Tibial artery (tissue), 4 donors: Measurements from ENCODE around the gene TTC3.

Source experiments
- DNase-seq, 2 donors: peaks; one replicate each; pipeline ENCODE4 v3.0.0-alpha.2; 2019
- H3K27ac ChIP-seq, 2 donors: fragments of 200-600 bp; sonication (generic) in 1 of 2; 1 replicate in 1 of 2; 2 replicates in 1 of 2; pipeline ENCODE4 v1.5.1; 2018 to 2019; ENCODE audit warnings: mild to moderate bottlenecking in 1 of 2
- H3K27me3 ChIP-seq, 2 donors: fragments of 200-600 bp; sonication (generic) in 1 of 2; one replicate each; pipeline versions ENCODE4 v1.5.1 to v1.6.0; 2016 to 2019
- H3K36me3 ChIP-seq, 3 donors: fragments of 200-600 bp; sonication (generic) in 2 of 3; one replicate each; pipeline ENCODE4 v1.5.1; 2016 to 2019; ENCODE audit warnings: mild to moderate bottlenecking in 2 of 3
- H3K4me1 ChIP-seq, 4 donors: fragments of 200-600 bp; sonication (generic) in 2 of 4; 1 replicate in 3 of 4; 2 replicates in 1 of 4; pipeline ENCODE4 v1.5.1; 2016 to 2019
- H3K4me3 ChIP-seq, 2 donors: fragments of 200-600 bp; sonication (generic) in 1 of 2; 1 replicate in 1 of 2; 2 replicates in 1 of 2; pipeline ENCODE4 v1.5.1; 2018 to 2019; ENCODE audit warnings: mild to moderate bottlenecking in 2 of 2
- H3K9me3 ChIP-seq, 3 donors: fragments of 200-600 bp; sonication (generic) in 1 of 3; one replicate each; pipeline ENCODE4 v1.5.1; 2016 to 2019
- intact Hi-C: fragments of 100-400 bp; cut with DNase I; formaldehyde crosslinking; loops from one replicate; pipeline ENCODE4 v1.15.0; 2023; ENCODE audit warnings: low total_unique reads
- TF ChIP-seq, protein P1 (sequence below), 2 experiments: fragments of 200-600 bp in 1 of 2; fragments of 450-650 bp in 1 of 2; IDR thresholded peaks; one replicate each; pipeline ENCODE4 v1.5.1; 2017 to 2019; ENCODE audit warnings: antibody characterized with exemption in 2 of 2, mild to moderate bottlenecking in 1 of 2, moderate library complexity in 1 of 2

TTC3 gene

DNA sequence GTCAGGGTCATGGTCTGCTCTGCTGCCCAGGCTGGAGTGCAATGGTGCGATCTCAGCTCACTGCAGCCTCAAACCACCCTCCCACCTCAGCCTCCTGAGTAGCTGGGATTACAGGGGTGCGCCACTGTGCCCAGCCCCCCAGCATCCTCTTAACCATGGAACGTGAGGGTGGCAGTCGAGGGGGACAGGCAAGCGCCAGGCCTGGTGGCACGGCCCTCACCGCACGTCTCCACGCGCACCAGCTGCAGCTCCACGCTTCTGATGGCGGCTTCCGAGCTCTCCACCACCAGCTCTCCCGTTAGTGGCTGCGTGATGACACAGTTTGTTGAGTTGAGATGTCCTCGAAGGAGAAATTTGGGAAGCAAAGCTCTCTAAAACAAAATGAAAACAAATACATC lies 154.9 kb downstream of the TTC3 start:
- Histone ChIP-seq H3K36me3 (peaks cover 67 to 92% (median 92%) of the 10 kb centered on the region in 3 donors), H3K4me1 (no peaks in the 10 kb centered on the region), H3K9me3 (no peaks in the 10 kb centered on the region), H3K4me3 (no peak overlapping the region), H3K27me3 (no peaks in the 10 kb centered on the region), H3K27ac (no peak overlapping the region)
- intact Hi-C loops = no loop called here
- DNase-seq = no peak
- TF ChIP-seq, protein P1, sequence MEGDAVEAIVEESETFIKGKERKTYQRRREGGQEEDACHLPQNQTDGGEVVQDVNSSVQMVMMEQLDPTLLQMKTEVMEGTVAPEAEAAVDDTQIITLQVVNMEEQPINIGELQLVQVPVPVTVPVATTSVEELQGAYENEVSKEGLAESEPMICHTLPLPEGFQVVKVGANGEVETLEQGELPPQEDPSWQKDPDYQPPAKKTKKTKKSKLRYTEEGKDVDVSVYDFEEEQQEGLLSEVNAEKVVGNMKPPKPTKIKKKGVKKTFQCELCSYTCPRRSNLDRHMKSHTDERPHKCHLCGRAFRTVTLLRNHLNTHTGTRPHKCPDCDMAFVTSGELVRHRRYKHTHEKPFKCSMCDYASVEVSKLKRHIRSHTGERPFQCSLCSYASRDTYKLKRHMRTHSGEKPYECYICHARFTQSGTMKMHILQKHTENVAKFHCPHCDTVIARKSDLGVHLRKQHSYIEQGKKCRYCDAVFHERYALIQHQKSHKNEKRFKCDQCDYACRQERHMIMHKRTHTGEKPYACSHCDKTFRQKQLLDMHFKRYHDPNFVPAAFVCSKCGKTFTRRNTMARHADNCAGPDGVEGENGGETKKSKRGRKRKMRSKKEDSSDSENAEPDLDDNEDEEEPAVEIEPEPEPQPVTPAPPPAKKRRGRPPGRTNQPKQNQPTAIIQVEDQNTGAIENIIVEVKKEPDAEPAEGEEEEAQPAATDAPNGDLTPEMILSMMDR (IDR thresholded peaks at IDR 0.05) = no peak

DNA sequence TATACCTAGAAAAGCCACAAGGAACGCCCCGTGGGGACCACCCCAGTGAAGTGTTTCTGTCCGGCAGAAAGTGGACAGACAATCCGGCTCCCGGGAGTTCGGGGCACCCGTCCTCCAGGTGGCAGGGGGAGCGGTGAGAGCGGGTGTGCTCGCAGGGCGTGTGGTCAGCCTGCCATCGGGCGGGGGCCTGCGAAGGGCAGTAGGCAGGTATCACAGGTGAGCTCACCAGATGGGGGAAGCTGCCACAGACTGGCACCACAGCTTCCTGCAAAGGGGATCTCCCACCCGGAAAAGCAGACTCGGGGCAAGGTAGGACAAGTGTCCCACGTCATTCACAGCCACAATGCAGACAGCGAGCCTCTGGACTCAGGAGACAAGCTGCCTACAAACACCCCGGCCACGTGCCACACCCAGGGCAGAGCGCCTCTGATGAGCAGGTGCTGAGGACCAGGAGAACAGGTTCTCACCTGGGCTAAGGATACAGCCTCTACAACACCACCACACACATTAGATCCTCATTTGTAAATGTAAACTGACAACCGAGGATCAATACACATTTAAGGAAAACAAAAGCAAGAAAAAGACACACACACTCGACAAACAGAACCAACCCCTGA lies 157.7 kb downstream of the TTC3 start:
- intact Hi-C loops = no loop called here
- no peak for DNase-seq

DNA sequence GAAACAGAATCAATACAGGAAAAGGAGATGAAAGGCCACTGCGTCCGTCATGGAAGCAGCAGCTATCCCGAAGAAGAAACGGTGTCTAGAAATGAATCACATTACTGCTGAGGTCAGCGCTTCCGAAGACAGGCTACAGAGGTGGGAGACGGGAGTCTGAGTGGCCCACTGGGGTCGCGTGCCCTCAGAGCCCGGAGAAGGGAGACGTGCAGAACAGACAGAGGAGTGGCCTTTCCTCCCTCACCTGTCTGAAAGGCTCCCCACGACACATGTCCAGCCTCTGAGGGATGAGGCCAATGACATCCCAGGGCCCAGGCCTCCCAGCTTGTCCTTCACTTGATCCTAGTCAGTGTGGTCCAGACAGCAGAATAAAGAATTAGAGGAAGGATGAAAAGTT lies 158.2 kb downstream of the TTC3 start:
- Histone ChIP-seq H3K27ac (no peak overlapping the region), H3K9me3 (no peaks in the 10 kb centered on the region), H3K27me3 (no peaks in the 10 kb centered on the region), H3K36me3 (peaks cover 48 to 89% (median 76%) of the 10 kb centered on the region in 3 donors), H3K4me3 (no peak overlapping the region), H3K4me1 (no peaks in the 10 kb centered on the region)
- TF ChIP-seq, protein P1 (IDR thresholded peaks at IDR 0.05) = no peak
- intact Hi-C loops = no loop called here
- no peak for DNase-seq

More for the DNA sequence above, 157.7 kb downstream of the TTC3 start:
- Histone ChIP-seq H3K27me3 (no peaks in the 10 kb centered on the region), H3K9me3 (no peaks in the 10 kb centered on the region), H3K4me3 (no peak overlapping the region), H3K27ac (no peak overlapping the region), H3K36me3 (peaks cover 53 to 94% (median 81%) of the 10 kb centered on the region in 3 donors), H3K4me1 (no peaks in the 10 kb centered on the region)
- TF ChIP-seq, protein P1 (IDR thresholded peaks at IDR 0.05) = no peak

DNA sequence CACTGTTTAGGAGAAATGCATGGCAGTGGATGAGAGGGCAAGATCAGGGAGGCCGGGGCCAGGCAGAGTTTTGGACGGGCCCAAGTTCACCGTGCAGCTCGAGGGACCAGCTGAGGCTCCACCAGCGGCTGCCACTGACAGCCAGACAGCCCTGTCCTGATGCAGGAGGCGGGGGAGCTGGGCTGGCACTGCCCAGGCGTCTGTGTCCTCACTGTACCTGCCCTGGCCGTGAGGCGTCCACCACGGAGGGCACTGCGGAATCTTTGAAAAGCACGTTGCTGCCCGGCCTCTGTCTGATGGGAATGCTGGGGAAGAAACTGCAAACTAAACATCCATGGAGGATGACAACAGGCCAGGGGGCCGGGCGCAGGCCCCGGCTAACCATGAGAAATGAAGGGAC lies 158.6 kb downstream of the TTC3 start:
- no peaks in the 10 kb centered on the region for H3K27me3 ChIP-seq
- peaks cover 44 to 85% (median 72%) of the 10 kb centered on the region in 3 donors for H3K36me3 ChIP-seq
- H3K4me1 ChIP-seq = no peaks in the 10 kb centered on the region
- no peak for DNase-seq
- H3K4me3 ChIP-seq = no peak overlapping the region
- TF ChIP-seq, protein P1 (IDR thresholded peaks at IDR 0.05) = no peak
- intact Hi-C loops = no loop called here
- H3K27ac ChIP-seq = no peak overlapping the region
- no peaks in the 10 kb centered on the region for H3K9me3 ChIP-seq

DNA sequence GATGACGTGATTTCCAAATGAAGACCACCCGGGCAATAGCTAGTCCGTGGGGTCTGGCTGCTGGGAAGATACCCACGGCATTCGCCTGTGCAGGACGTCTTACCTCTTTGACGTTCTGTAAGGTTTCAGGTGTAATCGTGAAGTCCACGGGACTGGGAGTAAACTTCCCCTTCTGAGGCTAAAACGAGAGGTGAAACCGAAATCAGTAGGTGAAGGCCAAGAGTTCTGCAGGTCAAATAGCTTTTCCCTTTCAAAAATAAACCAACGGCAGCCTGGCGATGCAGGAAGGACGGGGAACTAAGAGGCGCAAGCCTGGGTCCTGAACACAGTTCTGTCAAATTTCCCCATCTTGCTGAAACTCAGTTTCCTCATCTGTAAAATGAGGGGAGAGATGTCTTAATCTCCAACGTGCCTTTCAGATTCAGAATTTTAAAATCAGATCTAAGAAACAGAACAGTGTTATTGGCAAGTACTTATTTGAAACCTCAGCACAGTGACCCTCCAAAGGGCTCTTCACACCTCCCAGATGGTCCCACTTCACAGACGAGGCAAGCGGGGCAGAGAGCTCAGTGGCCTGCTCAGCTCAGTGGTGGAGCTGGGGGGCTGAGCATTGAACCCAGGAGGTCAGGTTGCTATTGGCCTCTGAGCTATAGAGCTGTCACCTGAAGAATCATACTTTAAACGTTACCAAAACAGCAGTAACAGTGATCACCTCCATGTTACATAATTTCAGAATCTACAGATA lies 159.4 kb downstream of the TTC3 start:
- Histone ChIP-seq H3K27ac (no peak overlapping the region), H3K4me3 (no peak overlapping the region), H3K27me3 (no peaks in the 10 kb centered on the region), H3K36me3 (peaks cover 36 to 85% (median 72%) of the 10 kb centered on the region in 3 donors), H3K4me1 (no peaks in the 10 kb centered on the region), H3K9me3 (no peaks in the 10 kb centered on the region)
- DNase-seq = no peak
- TF ChIP-seq, protein P1 (IDR thresholded peaks at IDR 0.05) = no peak
- intact Hi-C loops = no loop called here
